K562 (cell line): ENCODE results near the gene CAPN14. TPM values are rescaled to one million over a fixed set of nuclear protein-coding genes. Genes with fewer than 3 reads are reported as not detected.

Experiments
- ATAC-seq: fragments of 200-7000 bp; cut with Tn5 transposase; 3 replicates; pipeline ENCODE4 v1.9.1; 2020; ENCODE audit warnings: moderate library complexity
- BruUV-seq: library from RNA; stranded (reverse); fragments of 400-500 nt; replicated peaks from 2 replicates; lab custom pipeline; 2021; lab: Mats Ljungman, UMichigan
- CTCF ChIA-PET: fragments of 300-600 bp; formaldehyde crosslinking; extraction: SDS; loops from one replicate; lab custom pipeline; 2021; ENCODE audit warnings: low intra/inter-chr PET ratio; lab: Yijun Ruan, JAX
- POLR2A ChIA-PET: fragments of 300-600, 350-650 bp; sonication (Branson Sonifier 250); formaldehyde crosslinking; extraction: SDS; loops from one replicate; lab custom pipeline; 2021; ENCODE audit warnings: antibody characterized with exemption, inconsistent platforms; lab: Yijun Ruan, JAX
- DNase-seq, 4 experiments: peaks; one replicate each; pipeline versions ENCODE4 v3.0.0 to v3.0.0-alpha.2; 2011 to 2018; ENCODE audit warnings: low spot score in 3 of 4, mixed read lengths in 3 of 4; ENCODE audit errors: extremely low read depth in 1 of 4
- FAIRE-seq: peaks from 2 replicates; lab custom pipeline; 2011; peaks lifted over from hg19 to GRCh38; lab: Jason Lieb, UNC
- H2AFZ ChIP-seq: 2 replicates; pipeline ENCODE4 v1.6.0; 2011; ENCODE audit warnings: low read depth, low read length, control low read depth, inconsistent platforms
- H3K27ac ChIP-seq: fragments of 200-600 bp; 3 replicates; pipeline ENCODE4 v1.8.0; 2011; ENCODE audit warnings: low read depth, mild to moderate bottlenecking, control low read depth, inconsistent platforms, low read length, moderate library complexity, mixed read lengths; ENCODE audit errors: extremely low read depth
- H3K27me3 ChIP-seq, 2 experiments: fragments of 300-600 bp in 1 of 2; 2 replicates in 1 of 2; 3 replicates in 1 of 2; pipeline versions ENCODE4 v1.6.0 to v1.8.0; 2011; ENCODE audit warnings: inconsistent platforms in 2 of 2, low read length in 2 of 2, mild to moderate bottlenecking in 1 of 2, mixed read lengths in 1 of 2, moderate library complexity in 1 of 2; ENCODE audit not compliant: control insufficient read depth in 2 of 2, insufficient read depth in 2 of 2
- H3K36me3 ChIP-seq: fragments of 300-600 bp; 3 replicates; pipeline ENCODE4 v1.8.0; 2011; ENCODE audit warnings: mild to moderate bottlenecking, low read length, inconsistent platforms; ENCODE audit not compliant: control insufficient read depth, insufficient read depth
- H3K4me1 ChIP-seq, 2 experiments: fragments of 200-600 bp in 1 of 2; replicated peaks in 1 of 2; 2 replicates in 1 of 2; 3 replicates in 1 of 2; pipeline versions ENCODE4 v1.5.1 to v1.8.0; 2011; ENCODE audit warnings: inconsistent platforms in 2 of 2, low read length in 2 of 2, mild to moderate bottlenecking in 1 of 2, mixed read lengths in 1 of 2, moderate library complexity in 1 of 2; ENCODE audit not compliant: control insufficient read depth in 2 of 2, insufficient read depth in 2 of 2
- H3K4me2 ChIP-seq: 2 replicates; pipeline ENCODE4 v1.6.1; 2011; ENCODE audit warnings: low read length, control low read depth, inconsistent platforms, mixed read lengths; ENCODE audit not compliant: insufficient read depth
- H3K4me3 ChIP-seq: fragments of 200-600 bp; sonication (generic), shearing (Covaris generic); 2 replicates; pipeline ENCODE4 v1.5.1; 2016; ENCODE audit warnings: control low read depth, inconsistent platforms
- H3K79me2 ChIP-seq: fragments of 200-600 bp; 3 replicates; pipeline ENCODE4 v1.8.0; 2011; ENCODE audit warnings: low read length, inconsistent platforms; ENCODE audit not compliant: control insufficient read depth, insufficient read depth
- H3K9ac ChIP-seq, 2 experiments: 2 replicates each; pipeline versions ENCODE4 v1.6.0 to v1.6.1; 2011; ENCODE audit warnings: low read depth in 2 of 2, low read length in 2 of 2, control low read depth in 1 of 2, inconsistent platforms in 1 of 2, mild to moderate bottlenecking in 1 of 2, mixed read lengths in 1 of 2; ENCODE audit not compliant: insufficient read depth in 1 of 2
- H3K9me1 ChIP-seq: one replicate; pipeline ENCODE4 v1.6.0; 2011; ENCODE audit warnings: inconsistent platforms, mild to moderate bottlenecking, low read length, moderate library complexity; ENCODE audit not compliant: control insufficient read depth, insufficient read depth
- H3K9me3 ChIP-seq: replicated peaks from 2 replicates; pipeline ENCODE4 v1.5.1; 2011; ENCODE audit warnings: low read depth, low read length, inconsistent platforms; ENCODE audit not compliant: control insufficient read depth, insufficient read depth
- H4K20me1 ChIP-seq: replicated peaks from 2 replicates; pipeline ENCODE4 v1.6.1; 2011; ENCODE audit warnings: low read length, inconsistent platforms, mixed read lengths; ENCODE audit not compliant: control insufficient read depth, insufficient read depth
- HMG20A ChIP-seq: fragments of 450-650 bp; formaldehyde crosslinking; conservative IDR thresholded peaks from 2 replicates; pipeline ENCODE4 v1.4.0; 2020; ENCODE audit warnings: mild to moderate bottlenecking, mixed read lengths
- KAT7 ChIP-seq: sonication (generic); formaldehyde crosslinking; IDR thresholded peaks from 2 replicates; pipeline ENCODE4 v1.8.0; 2022; ENCODE audit warnings: missing genetic modification reagents, mild to moderate bottlenecking, borderline replicate concordance
- KLF6 ChIP-seq: fragments of 250-450 bp; sonication (Bioruptor Pico); IDR thresholded peaks from 2 replicates; pipeline ENCODE4 v1.4.0; 2020; ENCODE audit warnings: mild to moderate bottlenecking, moderate library complexity, borderline replicate concordance
- NUFIP1 ChIP-seq: fragments of 450-650 bp; IDR thresholded peaks from 2 replicates; pipeline ENCODE4 v1.6.1; 2018; ENCODE audit not compliant: partially characterized antibody
- POLR3G ChIP-seq: IDR thresholded peaks from 2 replicates; pipeline ENCODE4 v1.6.1; 2011; ENCODE audit not compliant: insufficient read length, insufficient replicate concordance; ENCODE audit errors: extremely low read depth
- PTTG1 ChIP-seq: fragments of 450-650 bp; IDR thresholded peaks from 2 replicates; pipeline ENCODE4 v1.6.1; 2016; ENCODE audit warnings: low read depth, mild to moderate bottlenecking, missing genetic modification characterization, missing compliant biosample characterization
- RFX1 ChIP-seq: fragments of 450-650 bp; IDR thresholded peaks from 2 replicates; pipeline ENCODE4 v1.6.1; 2016; ENCODE audit warnings: mild to moderate bottlenecking, moderate library complexity
- TAL1 ChIP-seq: fragments of 450-650 bp; IDR thresholded peaks from 2 replicates; pipeline ENCODE4 v1.6.1; 2016; ENCODE audit warnings: mild to moderate bottlenecking
- TCFL5 ChIP-seq: fragments of 250-450 bp; sonication (Bioruptor Pico); conservative IDR thresholded peaks from 2 replicates; pipeline ENCODE4 v1.6.1; 2021; ENCODE audit warnings: mild to moderate bottlenecking, moderate library complexity, matching md5 sums
- TRIM24 ChIP-seq, 2 experiments: fragments of 450-650 bp; IDR thresholded peaks; 2 replicates each; pipeline ENCODE4 v1.6.1; 2016
- XRCC3 ChIP-seq: fragments of 450-650 bp; IDR thresholded peaks from 2 replicates; pipeline ENCODE4 v1.6.1; 2017; ENCODE audit warnings: mild to moderate bottlenecking, moderate library complexity
- ZNF24 ChIP-seq: fragments of 450-650 bp; IDR thresholded peaks from 2 replicates; pipeline ENCODE4 v1.6.1; 2016
- ZNF668 ChIP-seq: fragments of 250-450 bp; sonication (Bioruptor Pico); IDR thresholded peaks from 2 replicates; pipeline ENCODE4 v1.8.0; 2022; ENCODE audit warnings: mild to moderate bottlenecking, inconsistent platforms
- ZSCAN29 ChIP-seq: fragments of 450-650 bp; IDR thresholded peaks from 2 replicates; pipeline ENCODE4 v1.6.1; 2017
- WGBS: fragments of 100-300 bp; shearing (Covaris generic); methylation state at CpG from one replicate; pipeline ENCODE4 v1.1.6; 2016; ENCODE audit warnings: low coverage, mixed read lengths; ENCODE audit not compliant: insufficient coverage; ENCODE audit errors: missing lambda C conversion rate; 5-methylcytosine and 5-hydroxymethylcytosine counted together
- in situ Hi-C: fragments of 300-500 bp; cut with MboI; formaldehyde crosslinking; loops from 4 replicates; pipeline ENCODE4 v1.15.0; 2018; ENCODE audit warnings: inconsistent platforms, mixed read lengths
- intact Hi-C: fragments of 100-400 bp; cut with micrococcal nuclease; formaldehyde crosslinking; loops from 2 replicates; pipeline ENCODE4 v1.14.2; 2022
- polyA plus RNA-seq, 8 experiments: library from polyadenylated mRNA; depleted of rRNA in 4 of 8; stranded (reverse) in 5 of 8; unstranded in 3 of 8; fragments of >200 nt; fragmentation: Nextera tagmentation in 2 of 8; fragmentation: Illumina TruSeq in 1 of 8; extraction: Ambion mirVana in 2 of 8; extraction: Trizol in 1 of 8; gene quantifications; 2 replicates each; pipeline versions ENCODE4 v1.2.1 to v1.2.3, GENCODE V29; 2011 to 2014; ENCODE audit warnings: inconsistent platforms in 1 of 8, missing spikeins in 1 of 8
- total RNA-seq, 7 experiments: library from RNA; depleted of rRNA in 6 of 7; stranded (reverse); fragments of >200 nt in 6 of 7; fragmentation: Illumina TruSeq in 2 of 7; extraction: Trizol in 2 of 7; gene quantifications; 2 replicates each; pipeline versions ENCODE4 v1.2.1 to v1.2.3, GENCODE V29; 2011 to 2021; ENCODE audit warnings: low replicate concordance in 1 of 7
- TF ChIP-seq, protein P1 (sequence below): fragments of 450-650 bp; IDR thresholded peaks from 2 replicates; pipeline ENCODE4 v1.6.1; 2017; ENCODE audit warnings: antibody characterized with exemption, mild to moderate bottlenecking

CAPN14 gene
- total and polyA plus RNA-seq, 9 of the 15 experiments (the other 6 are each of a cell fraction or from before 2014, with no cell fraction given), result not detected

GRCh38 chr2:31238906-31239592 lies 21.7 kb upstream of the CAPN14 start (continued):
- TF ChIP-seq KAT7 (CRISPR knock-in tag) (no peak), RFX1 (no peak), POLR3G (no peak), HMG20A (no peak)
- TF ChIP-seq, all 486 proteins: peak for 0

DNA sequence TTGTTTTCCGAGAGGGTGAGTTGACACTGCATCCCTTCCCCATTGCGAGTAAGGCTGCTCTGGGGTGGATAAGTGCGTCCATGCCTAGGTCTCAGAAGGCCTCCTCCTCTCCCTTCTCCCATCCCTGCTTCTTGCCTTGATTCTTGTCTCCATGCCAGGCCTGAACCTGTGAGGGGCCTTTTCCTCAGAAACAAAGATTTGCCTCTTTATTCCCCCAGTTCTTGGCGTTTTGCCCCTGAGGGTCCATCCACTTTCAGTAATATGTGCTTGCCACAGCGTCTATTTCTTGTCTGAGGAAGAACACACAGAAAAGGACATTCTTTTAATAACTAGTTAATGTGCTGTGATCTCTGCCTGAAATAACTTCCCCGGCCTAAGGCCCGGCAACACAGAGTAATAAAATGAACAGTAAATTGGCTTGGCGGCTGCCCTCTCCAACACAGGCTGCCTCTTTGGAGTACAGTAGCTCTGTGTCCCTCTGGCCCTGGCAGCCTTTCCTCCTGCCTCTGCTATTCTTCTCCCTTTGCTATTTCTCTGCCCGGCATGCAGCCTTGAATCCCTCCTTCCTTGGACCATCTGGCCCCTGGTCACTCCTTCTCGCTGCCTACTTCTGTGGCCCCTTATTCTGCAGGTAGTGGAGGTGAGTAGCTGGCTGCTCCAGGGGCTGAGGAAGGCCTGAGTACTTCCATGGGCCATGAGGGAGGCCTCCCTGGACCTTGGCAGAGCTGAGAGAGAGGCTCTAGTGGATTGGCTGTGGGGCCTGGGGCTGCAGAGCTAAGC lies 21.0 kb upstream of the CAPN14 start:
- no peak overlapping the region for H3K4me3 ChIP-seq
- H3K27me3 ChIP-seq, result peaks cover 3 to 50% of the 10 kb centered on the region in 2 experiments; a peak in 3 of 5 replicates
- H3K9ac ChIP-seq, result no peak overlapping the region
- H3K79me2 ChIP-seq, result no peaks in the 10 kb centered on the region
- no peaks in the 10 kb centered on the region for H3K9me3 ChIP-seq
- H3K4me2 ChIP-seq, result no peak overlapping the region
- POLR2A ChIA-PET, result interaction anchor here (0.6 kb wide), 3 partner anchors 13 to 485 kb away, joined by 3 to 4 read pairs (median 3); no protein-coding TSS in a partner anchor
- FAIRE-seq (no peak), ATAC-seq (no peak), DNase-seq (no peak)
- intact Hi-C loops (loop anchor here (10.0 kb wide), 1 partner anchor 96 kb away; no protein-coding TSS in a partner anchor), in situ Hi-C loops (no loop called here)
- no peak overlapping the region for H2AFZ ChIP-seq
- CTCF ChIA-PET, result no interaction called here
- peaks cover 0 to 11% of the 10 kb centered on the region in 2 experiments; a peak in 3 of 5 replicates for H3K4me1 ChIP-seq
- no peaks in the 10 kb centered on the region for H4K20me1 ChIP-seq
- BruUV-seq, result no TSS peak
- H3K9me1 ChIP-seq, result no peaks in the 10 kb centered on the region
- 7% methylated on average over 9 of the region's 10 CpGs for WGBS
- no peaks in the 10 kb centered on the region for H3K36me3 ChIP-seq
- no peak overlapping the region for H3K27ac ChIP-seq
- no peak for TF ChIP-seq TRIM24 (IDR thresholded peaks at IDR 0.05)
- TF ChIP-seq ZNF668, result no peak
- TF ChIP-seq NUFIP1, result no peak
- TF ChIP-seq XRCC3, result no peak
- no peak for TF ChIP-seq TCFL5 (CRISPR knock-in tag)
- TF ChIP-seq KLF6, result no peak
- no peak for TF ChIP-seq PTTG1 (tag)
- no peak for TF ChIP-seq ZNF24
- TF ChIP-seq, protein P1, sequence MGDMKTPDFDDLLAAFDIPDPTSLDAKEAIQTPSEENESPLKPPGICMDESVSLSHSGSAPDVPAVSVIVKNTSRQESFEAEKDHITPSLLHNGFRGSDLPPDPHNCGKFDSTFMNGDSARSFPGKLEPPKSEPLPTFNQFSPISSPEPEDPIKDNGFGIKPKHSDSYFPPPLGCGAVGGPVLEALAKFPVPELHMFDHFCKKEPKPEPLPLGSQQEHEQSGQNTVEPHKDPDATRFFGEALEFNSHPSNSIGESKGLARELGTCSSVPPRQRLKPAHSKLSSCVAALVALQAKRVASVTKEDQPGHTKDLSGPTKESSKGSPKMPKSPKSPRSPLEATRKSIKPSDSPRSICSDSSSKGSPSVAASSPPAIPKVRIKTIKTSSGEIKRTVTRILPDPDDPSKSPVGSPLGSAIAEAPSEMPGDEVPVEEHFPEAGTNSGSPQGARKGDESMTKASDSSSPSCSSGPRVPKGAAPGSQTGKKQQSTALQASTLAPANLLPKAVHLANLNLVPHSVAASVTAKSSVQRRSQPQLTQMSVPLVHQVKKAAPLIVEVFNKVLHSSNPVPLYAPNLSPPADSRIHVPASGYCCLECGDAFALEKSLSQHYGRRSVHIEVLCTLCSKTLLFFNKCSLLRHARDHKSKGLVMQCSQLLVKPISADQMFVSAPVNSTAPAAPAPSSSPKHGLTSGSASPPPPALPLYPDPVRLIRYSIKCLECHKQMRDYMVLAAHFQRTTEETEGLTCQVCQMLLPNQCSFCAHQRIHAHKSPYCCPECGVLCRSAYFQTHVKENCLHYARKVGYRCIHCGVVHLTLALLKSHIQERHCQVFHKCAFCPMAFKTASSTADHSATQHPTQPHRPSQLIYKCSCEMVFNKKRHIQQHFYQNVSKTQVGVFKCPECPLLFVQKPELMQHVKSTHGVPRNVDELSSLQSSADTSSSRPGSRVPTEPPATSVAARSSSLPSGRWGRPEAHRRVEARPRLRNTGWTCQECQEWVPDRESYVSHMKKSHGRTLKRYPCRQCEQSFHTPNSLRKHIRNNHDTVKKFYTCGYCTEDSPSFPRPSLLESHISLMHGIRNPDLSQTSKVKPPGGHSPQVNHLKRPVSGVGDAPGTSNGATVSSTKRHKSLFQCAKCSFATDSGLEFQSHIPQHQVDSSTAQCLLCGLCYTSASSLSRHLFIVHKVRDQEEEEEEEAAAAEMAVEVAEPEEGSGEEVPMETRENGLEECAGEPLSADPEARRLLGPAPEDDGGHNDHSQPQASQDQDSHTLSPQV, result no peak
- TF ChIP-seq ZSCAN29, result no peak
- TF ChIP-seq TAL1, result no peak
- TF ChIP-seq, all 486 proteins: peak for 0
